Small intestine (tissue), 7 donors: ENCODE results near the gene PLEKHA4. TPM values are rescaled to one million over a fixed set of nuclear protein-coding genes. Genes with fewer than 3 reads are reported as not detected.
"Not testable (repeated sequence)": the region's sequence is repeated elsewhere in the genome, so short reads cannot be mapped to it uniquely, and the experiment has no call there.

Source experiments
- DNase-seq, 2 donors: peaks; one replicate each; pipeline versions ENCODE4 v3.0.0 to v3.0.0-alpha.2; 2013
- FAIRE-seq: peaks from 2 replicates; lab custom pipeline; 2012; peaks lifted over from hg19 to GRCh38; lab: Jason Lieb, UNC
- H3K27ac ChIP-seq, 3 donors: one replicate each; pipeline ENCODE4 v1.5.1; 2013; ENCODE audit warnings: low read length in 2 of 3, mild to moderate bottlenecking in 2 of 3, control low read depth in 1 of 3, inconsistent platforms in 1 of 3, low read depth in 1 of 3, moderate library complexity in 1 of 3
- H3K27me3 ChIP-seq, 3 donors: one replicate each; pipeline ENCODE4 v1.6.1; 2013; ENCODE audit warnings: low read length in 3 of 3, inconsistent platforms in 1 of 3; ENCODE audit not compliant: control insufficient read depth in 3 of 3, insufficient read depth in 3 of 3
- H3K36me3 ChIP-seq, 3 donors: one replicate each; pipeline ENCODE4 v1.6.1; 2013; ENCODE audit warnings: low read length in 3 of 3, inconsistent platforms in 1 of 3, low read depth in 1 of 3, mild to moderate bottlenecking in 1 of 3, moderate library complexity in 1 of 3; ENCODE audit not compliant: control insufficient read depth in 3 of 3, insufficient read depth in 2 of 3
- H3K4me1 ChIP-seq, 3 donors: one replicate each; pipeline ENCODE4 v1.6.1; 2013; ENCODE audit warnings: low read length in 2 of 3, inconsistent platforms in 1 of 3, low read depth in 1 of 3, mild to moderate bottlenecking in 1 of 3, moderate library complexity in 1 of 3; ENCODE audit not compliant: control insufficient read depth in 3 of 3, insufficient read depth in 2 of 3
- H3K4me3 ChIP-seq, 3 donors: one replicate each; pipeline ENCODE4 v1.5.1; 2013; ENCODE audit warnings: low read length in 3 of 3, control low read depth in 1 of 3, inconsistent platforms in 1 of 3, low read depth in 1 of 3, mild to moderate bottlenecking in 1 of 3, moderate library complexity in 1 of 3
- H3K9me3 ChIP-seq, 2 donors: one replicate each; pipeline ENCODE4 v1.6.1; 2013; ENCODE audit warnings: low read depth in 1 of 2, low read length in 1 of 2; ENCODE audit not compliant: control insufficient read depth in 2 of 2, insufficient read depth in 1 of 2
- WGBS, 3 donors: extraction: QIAGEN DNeasy Blood & Tissue Kit; methylation state at CpG; one replicate each; pipeline ENCODE4 v1.1.7; 2013; 5-methylcytosine and 5-hydroxymethylcytosine counted together
- polyA plus RNA-seq, 4 donors: library from polyadenylated mRNA; stranded (reverse) in 3 of 4; unstranded in 1 of 4; fragments of 200-250 nt in 3 of 4; fragments of 120-200 nt in 1 of 4; gene quantifications; one replicate each; pipeline versions ENCODE4 v1.2.1 to v1.2.3, GENCODE V29; 2013
- donor health status: healthy with polysubstance abuse.
- donor health status: control.
- donor health status: control.
- donor health status: Bipolar disorder and iron deficiency.
- donor health status: healthy.

The PLEKHA4 gene
- polyA plus RNA-seq, 4 donors: 4.0 to 20.3 (median 12.8) TPM

- H3K9me3 ChIP-seq, H3K27ac ChIP-seq, H3K27me3 ChIP-seq, DNase-seq, FAIRE-seq, H3K4me3 ChIP-seq: not testable (repeated sequence)
- peaks cover 0 to 42% (median 0%) of the 10 kb centered on the region in 3 donors for H3K36me3 ChIP-seq
- peaks cover 0 to 35% (median 0%) of the 10 kb centered on the region in 3 donors for H3K4me1 ChIP-seq
- 89 to 97% (median 96%) methylated on average over 9 of the region's 9 CpGs for WGBS, 3 donors
Observed at GRCh38 chr19:48879696-48880095, 11.3 kb upstream of the PLEKHA4 start.

DNA sequence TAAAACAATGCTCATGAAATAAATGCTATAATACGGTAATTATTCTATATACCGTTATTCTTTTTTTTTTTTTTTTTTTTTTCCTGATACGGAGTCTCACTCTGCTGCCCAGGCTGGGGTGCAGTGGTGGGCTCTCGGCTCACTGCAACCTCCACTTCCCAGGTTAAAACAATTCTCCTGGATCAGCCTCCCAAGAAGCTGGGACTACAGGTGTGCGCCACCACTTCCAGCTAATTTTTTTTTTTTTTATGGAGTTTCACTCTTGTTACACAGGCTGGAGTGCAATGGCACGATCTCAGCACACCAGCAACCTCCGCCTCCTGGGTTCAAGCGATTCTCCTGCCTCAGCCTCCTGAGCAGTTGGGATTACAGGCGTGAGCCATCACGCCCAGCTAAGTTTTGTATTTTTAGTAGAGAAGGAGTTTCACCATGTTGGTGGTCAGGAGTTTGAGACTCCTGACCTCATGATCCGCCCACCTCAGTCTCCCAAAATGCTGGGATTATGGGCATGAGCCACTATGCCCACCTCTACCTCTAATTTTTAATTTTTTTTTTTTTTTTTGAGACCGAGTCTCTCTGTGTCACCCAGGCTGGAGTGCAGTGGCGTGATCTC is 10.7 kb upstream of the PLEKHA4 start:
- Histone ChIP-seq H3K27ac (peak overlapping the region in 1 of 3 donors; percentile 55), H3K36me3 (peaks cover 0 to 47% (median 4%) of the 10 kb centered on the region in 3 donors), H3K4me1 (peaks cover 0 to 41% (median 0%) of the 10 kb centered on the region in 3 donors), H3K4me3 (no peak overlapping the region), H3K9me3 (peaks cover 0 to 6% of the 10 kb centered on the region in 2 donors), H3K27me3 (no peaks in the 10 kb centered on the region)
- DNase-seq (no peak), FAIRE-seq (no peak)
- WGBS, 3 donors: 88 to 94% (median 91%) methylated on average over 13 of the region's 13 CpGs

DNA sequence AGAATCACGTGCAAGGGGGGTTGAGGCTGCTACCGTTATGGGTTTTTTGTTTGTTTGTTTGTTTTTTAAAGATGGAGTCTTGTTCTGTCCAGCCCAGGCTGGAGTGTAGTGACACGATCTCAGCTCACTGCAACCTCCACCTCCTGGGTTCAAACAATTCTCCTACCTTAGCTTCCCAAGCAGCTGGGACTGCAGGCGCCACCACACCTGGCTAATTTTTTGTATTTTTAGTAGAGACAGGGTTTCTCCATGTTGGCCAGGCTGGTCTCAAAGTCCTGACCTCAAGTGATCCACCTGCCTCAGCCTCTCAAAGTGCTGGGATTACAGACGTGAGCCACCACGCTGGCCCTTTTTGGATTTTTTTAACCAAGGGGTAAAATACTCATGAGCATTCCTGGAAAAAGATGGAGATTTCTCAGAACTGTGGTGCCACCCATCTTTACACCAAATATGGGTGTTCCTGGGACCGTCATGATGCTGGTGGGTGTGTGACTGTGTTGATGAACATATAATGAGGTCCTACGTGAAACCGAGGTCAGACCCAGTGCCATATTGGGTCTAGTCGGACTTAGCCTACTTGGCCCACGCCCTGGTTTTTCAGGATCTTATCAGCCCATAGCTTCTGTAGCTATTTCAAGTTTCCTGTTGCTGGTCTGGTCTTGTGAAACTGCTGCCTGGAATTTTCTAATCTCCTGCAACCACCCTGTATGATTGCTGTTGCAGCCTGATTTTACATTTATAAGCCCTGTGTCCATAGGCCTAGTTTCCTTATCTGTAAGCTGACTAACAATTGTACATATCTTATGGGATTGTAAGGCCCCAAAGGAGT is 10.0 kb upstream of the PLEKHA4 start:
- no peak overlapping the region for H3K4me3 ChIP-seq
- H3K36me3 ChIP-seq: peaks cover 4 to 54% (median 8%) of the 10 kb centered on the region in 3 donors
- no peak for FAIRE-seq
- peak; percentile 75 to 76 for DNase-seq
- peak overlapping the region; percentile 2 to 79 (median 44) for H3K27ac ChIP-seq
- peaks cover 0 to 6% of the 10 kb centered on the region in 2 donors for H3K9me3 ChIP-seq
- WGBS, 3 donors: 55 to 69% (median 69%) methylated on average over 11 of the region's 11 CpGs
- H3K4me1 ChIP-seq: peaks cover 0 to 48% (median 3%) of the 10 kb centered on the region in 3 donors
- H3K27me3 ChIP-seq: no peaks in the 10 kb centered on the region

DNA sequence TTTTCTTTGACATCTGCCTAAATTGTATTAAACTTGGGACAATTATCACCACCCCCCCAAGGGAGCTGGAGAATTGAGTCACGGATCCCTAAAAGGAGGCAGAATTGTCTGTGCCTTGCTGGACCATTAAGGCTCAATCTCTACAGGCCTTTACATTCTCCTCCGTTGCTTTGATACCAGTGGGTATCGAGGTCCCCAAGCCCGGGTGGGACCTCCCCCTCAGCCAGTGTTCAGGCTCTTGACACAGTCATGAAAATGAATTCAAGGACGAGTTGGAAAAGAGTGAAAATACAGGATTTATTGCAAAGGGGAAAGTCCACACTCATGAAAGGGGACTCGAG is 9.4 kb upstream of the PLEKHA4 start:
- WGBS, 3 donors: 82 to 86% (median 82%) methylated on average over 6 of the region's 6 CpGs
- H3K4me3 ChIP-seq: no peak overlapping the region
- DNase-seq: peak in 1 of 2 donors; percentile 46
- peaks cover 0 to 6% of the 10 kb centered on the region in 2 donors for H3K9me3 ChIP-seq
- peaks cover 0 to 51% (median 3%) of the 10 kb centered on the region in 3 donors for H3K4me1 ChIP-seq
- no peak for FAIRE-seq
- H3K36me3 ChIP-seq: peaks cover 4 to 59% (median 8%) of the 10 kb centered on the region in 3 donors
- no peaks in the 10 kb centered on the region for H3K27me3 ChIP-seq
- peak overlapping the region in 2 of 3 donors; percentile 17 to 79 for H3K27ac ChIP-seq

DNA sequence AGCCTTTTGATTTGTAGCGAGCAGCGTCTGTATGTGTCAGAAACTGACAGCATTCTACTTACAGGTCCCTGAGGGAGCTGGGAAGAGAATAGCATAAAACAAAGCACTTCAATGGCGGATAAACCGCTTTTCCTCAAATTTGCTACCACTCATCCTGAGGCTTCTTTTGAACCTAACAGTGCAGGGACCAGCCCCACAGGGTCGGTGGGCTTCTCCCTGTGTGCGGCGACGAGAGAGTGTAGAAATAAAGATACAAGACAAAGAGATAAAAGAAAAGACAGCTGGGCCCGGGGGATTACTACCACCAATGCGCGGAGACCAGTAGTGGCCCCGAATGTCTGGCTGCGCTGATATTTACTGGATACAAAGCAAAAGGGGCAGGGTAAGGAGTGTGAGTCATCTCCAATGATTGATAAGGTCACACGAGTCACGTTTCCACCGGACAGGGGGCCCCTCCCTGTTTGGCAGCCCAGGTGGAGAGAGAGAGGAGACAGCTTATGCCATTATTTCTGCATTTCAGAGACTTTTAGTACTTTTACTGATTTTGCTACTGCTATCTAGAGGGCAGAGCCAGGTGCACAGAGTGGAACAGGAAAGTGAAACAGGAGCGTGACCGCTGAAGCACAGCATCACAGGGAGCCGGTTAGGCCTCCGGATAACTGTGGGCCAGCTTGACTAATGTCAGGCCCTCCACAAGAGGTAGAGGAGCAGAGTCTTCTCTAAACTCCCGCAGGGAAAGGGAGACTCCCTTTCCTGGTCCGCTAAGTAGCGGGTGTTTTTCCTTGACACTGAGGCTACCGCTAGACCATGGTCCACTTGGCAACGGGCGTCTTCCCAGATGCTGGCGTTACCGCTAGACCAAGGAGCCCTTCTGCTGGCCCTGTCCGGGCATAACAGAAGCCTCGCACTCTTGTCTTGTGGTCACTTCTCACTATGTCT is 7.9 kb upstream of the PLEKHA4 start:
- not testable (repeated sequence) for H3K27me3 ChIP-seq, FAIRE-seq, H3K9me3 ChIP-seq
- 63 to 66% (median 64%) methylated on average over 30 of the region's 30 CpGs for WGBS, 3 donors
- Histone ChIP-seq H3K4me1 (peaks cover 0 to 53% (median 3%) of the 10 kb centered on the region in 3 donors), H3K4me3 (peak overlapping the region in 2 of 3 donors; percentile 95 to 97), H3K27ac (peak overlapping the region; percentile 99 to 100 (median 100)), H3K36me3 (peaks cover 4 to 59% (median 8%) of the 10 kb centered on the region in 3 donors)
- DNase-seq: peak; percentile 54 to 67

DNA sequence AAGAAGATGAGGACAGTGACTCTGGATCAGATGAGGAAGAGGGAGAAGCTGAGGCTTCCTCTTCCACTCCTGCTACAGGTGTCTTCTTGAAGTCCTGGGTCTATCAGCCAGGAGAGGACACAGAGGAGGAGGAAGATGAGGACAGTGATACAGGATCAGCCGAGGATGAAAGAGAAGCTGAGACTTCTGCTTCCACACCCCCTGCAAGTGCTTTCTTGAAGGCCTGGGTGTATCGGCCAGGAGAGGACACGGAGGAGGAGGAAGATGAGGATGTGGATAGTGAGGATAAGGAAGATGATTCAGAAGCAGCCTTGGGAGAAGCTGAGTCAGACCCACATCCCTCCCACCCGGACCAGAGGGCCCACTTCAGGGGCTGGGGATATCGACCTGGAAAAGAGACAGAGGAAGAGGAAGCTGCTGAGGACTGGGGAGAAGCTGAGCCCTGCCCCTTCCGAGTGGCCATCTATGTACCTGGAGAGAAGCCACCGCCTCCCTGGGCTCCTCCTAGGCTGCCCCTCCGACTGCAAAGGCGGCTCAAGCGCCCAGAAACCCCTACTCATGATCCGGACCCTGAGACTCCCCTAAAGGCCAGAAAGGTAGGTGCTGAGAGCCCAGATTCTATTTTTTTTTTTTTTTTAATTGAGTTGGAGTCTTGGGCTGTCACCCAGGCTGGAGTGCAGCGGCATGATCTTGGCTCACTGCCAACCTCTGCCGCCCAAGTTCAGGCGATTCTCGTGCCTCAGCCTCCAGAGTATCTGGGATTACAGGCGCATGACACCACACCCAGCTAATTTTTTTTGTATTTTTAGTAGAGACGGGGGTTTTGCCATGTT is 6.1 kb upstream of the PLEKHA4 start:
- peaks cover 4 to 59% (median 8%) of the 10 kb centered on the region in 3 donors for H3K36me3 ChIP-seq
- no peaks in the 10 kb centered on the region for H3K27me3 ChIP-seq
- FAIRE-seq (no peak), DNase-seq (peak; percentile 41 to 58)
- 16 to 26% (median 22%) methylated on average over 17 of the region's 17 CpGs for WGBS, 3 donors
- H3K9me3 ChIP-seq: no peaks in the 10 kb centered on the region
- peak overlapping the region; percentile 99 to 100 (median 100) for H3K27ac ChIP-seq
- H3K4me3 ChIP-seq: peak overlapping the region; percentile 36 to 97 (median 95)
- peaks cover 0 to 52% (median 3%) of the 10 kb centered on the region in 3 donors for H3K4me1 ChIP-seq

DNA sequence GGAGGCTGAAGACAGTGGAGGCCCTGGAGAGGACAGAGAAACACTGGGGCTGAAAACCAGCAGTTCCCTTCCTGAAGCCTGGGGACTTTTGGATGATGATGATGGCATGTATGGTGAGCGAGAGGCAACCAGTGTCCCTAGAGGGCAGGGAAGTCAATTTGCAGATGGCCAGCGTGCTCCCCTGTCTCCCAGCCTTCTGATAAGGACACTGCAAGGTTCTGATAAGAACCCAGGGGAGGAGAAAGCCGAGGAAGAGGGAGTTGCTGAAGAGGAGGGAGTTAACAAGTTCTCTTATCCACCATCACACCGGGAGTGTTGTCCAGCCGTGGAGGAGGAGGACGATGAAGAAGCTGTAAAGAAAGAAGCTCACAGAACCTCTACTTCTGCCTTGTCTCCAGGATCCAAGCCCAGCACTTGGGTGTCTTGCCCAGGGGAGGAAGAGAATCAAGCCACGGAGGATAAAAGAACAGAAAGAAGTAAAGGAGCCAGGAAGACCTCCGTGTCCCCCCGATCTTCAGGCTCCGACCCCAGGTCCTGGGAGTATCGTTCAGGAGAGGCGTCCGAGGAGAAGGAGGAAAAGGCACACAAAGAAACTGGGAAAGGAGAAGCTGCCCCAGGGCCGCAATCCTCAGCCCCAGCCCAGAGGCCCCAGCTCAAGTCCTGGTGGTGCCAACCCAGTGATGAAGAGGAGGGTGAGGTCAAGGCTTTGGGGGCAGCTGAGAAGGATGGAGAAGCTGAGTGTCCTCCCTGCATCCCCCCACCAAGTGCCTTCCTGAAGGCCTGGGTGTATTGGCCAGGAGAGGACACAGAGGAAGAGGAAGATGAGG is 5.3 kb upstream of the PLEKHA4 start:
- DNase-seq (peak in 1 of 2 donors; percentile 61), FAIRE-seq (no peak)
- no peaks in the 10 kb centered on the region for H3K27me3 ChIP-seq
- peaks cover 4 to 53% (median 8%) of the 10 kb centered on the region in 3 donors for H3K36me3 ChIP-seq
- H3K4me3 ChIP-seq: peak overlapping the region; percentile 95 to 97 (median 97)
- no peaks in the 10 kb centered on the region for H3K9me3 ChIP-seq
- 37 to 45% (median 40%) methylated on average over 14 of the region's 14 CpGs for WGBS, 3 donors
- peaks cover 0 to 48% (median 3%) of the 10 kb centered on the region in 3 donors for H3K4me1 ChIP-seq
- peak overlapping the region; percentile 99 to 100 (median 100) for H3K27ac ChIP-seq
